Activated CD4-positive, alpha-beta T cell treated with anti-CD3 and anti-CD28 coated beads, Interleukin-2, Interleukin-6, amounts not matched to agents 100 ng/mL and 50 ng/mL, durations not matched to agents 16 hours and 8 hours (primary cell): ENCODE measurements around the gene HIVEP1.
"Not testable (repeated sequence)": the region's sequence is repeated elsewhere in the genome, so short reads cannot be mapped to it uniquely, and the experiment has no call there.

Experiments used
- DNase-seq: peaks from one replicate; pipeline ENCODE4 v3.0.0-alpha.2; 2020

Gene HIVEP1

GRCh38 chr6:12126051-12126450 lies 113.9 kb downstream of the HIVEP1 start:
- DNase-seq, result no peak

GRCh38 chr6:12129523-12129922 lies 117.4 kb downstream of the HIVEP1 start:
- no peak for DNase-seq

GRCh38 chr6:12132351-12133222 lies 120.5 kb downstream of the HIVEP1 start:
- no peak for DNase-seq

- no peak for DNase-seq
Measured at GRCh38 chr6:12134581-12134980, 122.5 kb downstream of the HIVEP1 start.

GRCh38 chr6:12134991-12135390 lies 122.9 kb downstream of the HIVEP1 start:
- DNase-seq, result no peak

GRCh38 chr6:12136905-12137304 lies 124.8 kb downstream of the HIVEP1 start:
- DNase-seq, result no peak

GRCh38 chr6:12137480-12137879 lies 125.4 kb downstream of the HIVEP1 start:
- DNase-seq, result no peak

- DNase-seq, result peak; percentile 53
Measured at GRCh38 chr6:12138381-12138780, 126.3 kb downstream of the HIVEP1 start.

GRCh38 chr6:12138936-12139335 lies 126.8 kb downstream of the HIVEP1 start:
- no peak for DNase-seq

GRCh38 chr6:12147557-12148316 lies 135.6 kb downstream of the HIVEP1 start:
- DNase-seq, result no peak

GRCh38 chr6:12148317-12148801 lies 136.2 kb downstream of the HIVEP1 start:
- no peak for DNase-seq

- DNase-seq, result no peak
Measured at GRCh38 chr6:12148841-12149240, 136.7 kb downstream of the HIVEP1 start.

- no peak for DNase-seq
Measured at GRCh38 chr6:12149944-12150510, 137.9 kb downstream of the HIVEP1 start.

- DNase-seq, result peak; percentile 30
Measured at GRCh38 chr6:12150812-12151432, 138.8 kb downstream of the HIVEP1 start.

- DNase-seq, result no peak
Measured at GRCh38 chr6:12151433-12151820, 139.3 kb downstream of the HIVEP1 start.

GRCh38 chr6:12152023-12152970 lies 140.2 kb downstream of the HIVEP1 start:
- no peak for DNase-seq

GRCh38 chr6:12155769-12156168 lies 143.7 kb downstream of the HIVEP1 start:
- DNase-seq, result not testable (repeated sequence)

GRCh38 chr6:12158686-12159415 lies 146.7 kb downstream of the HIVEP1 start:
- no peak for DNase-seq

GRCh38 chr6:12160326-12160725 lies 148.2 kb downstream of the HIVEP1 start:
- peak; percentile 26 for DNase-seq

- no peak for DNase-seq
Measured at GRCh38 chr6:12162213-12162612, 150.1 kb downstream of the HIVEP1 start.

- peak; percentile 61 for DNase-seq
Measured at GRCh38 chr6:12163149-12163548, 151.0 kb downstream of the HIVEP1 start.
